Measurements from ENCODE around the gene CERS4. TPM values are rescaled to one million over a fixed set of nuclear protein-coding genes. Genes with fewer than 3 reads are reported as not detected.
A peak's percentile ranks its signal among the peaks of the same experiment; 100 is the strongest.
"Not testable (repeated sequence)": the region's sequence is repeated elsewhere in the genome, so short reads cannot be mapped to it uniquely, and the experiment has no call there.

CERS4 gene
- total RNA-seq, 1 donor from 2014 or later = 50.7 TPM

DNA sequence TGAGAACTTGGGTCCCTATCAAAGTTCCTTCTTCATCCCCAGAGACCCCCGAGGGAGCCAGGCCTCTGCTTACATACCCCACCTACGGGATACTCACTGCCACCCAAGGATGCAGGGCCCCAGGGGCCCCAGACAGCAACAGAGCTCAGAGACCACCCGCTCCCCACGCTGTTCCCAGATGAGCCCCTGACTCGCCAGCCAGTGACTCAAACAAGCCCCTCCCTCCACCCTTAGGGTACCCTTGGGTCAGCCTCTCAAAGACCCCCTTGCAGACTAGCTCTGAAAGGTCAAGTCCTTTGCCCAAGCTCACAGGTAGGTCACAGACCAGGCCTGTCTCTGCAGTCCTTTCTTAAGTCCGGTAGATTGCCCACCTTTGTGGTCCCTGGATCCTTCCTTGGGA lies 53.3 kb downstream of the CERS4 start:
- no peak for DNase-seq

DNA sequence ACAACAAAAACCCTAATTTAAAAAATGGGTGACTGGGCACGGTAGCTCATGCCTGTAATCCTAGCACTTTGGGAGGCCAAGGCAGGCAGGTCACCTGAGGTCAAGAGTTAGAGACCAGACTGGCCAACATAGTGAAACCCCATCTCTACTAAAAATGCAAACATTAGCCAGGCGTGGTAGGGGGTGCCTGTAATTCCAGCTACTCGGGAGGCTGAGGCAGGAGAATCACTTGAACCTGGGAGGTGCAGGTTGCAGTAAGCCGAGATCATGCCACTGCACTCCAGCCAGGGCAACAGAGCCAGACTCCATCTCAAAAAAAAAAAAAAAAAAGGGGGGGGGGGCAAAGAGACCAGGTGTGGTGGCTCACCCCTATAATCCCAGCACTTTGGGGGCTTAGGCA lies 55.1 kb downstream of the CERS4 start:
- DNase-seq = not testable (repeated sequence)

DNA sequence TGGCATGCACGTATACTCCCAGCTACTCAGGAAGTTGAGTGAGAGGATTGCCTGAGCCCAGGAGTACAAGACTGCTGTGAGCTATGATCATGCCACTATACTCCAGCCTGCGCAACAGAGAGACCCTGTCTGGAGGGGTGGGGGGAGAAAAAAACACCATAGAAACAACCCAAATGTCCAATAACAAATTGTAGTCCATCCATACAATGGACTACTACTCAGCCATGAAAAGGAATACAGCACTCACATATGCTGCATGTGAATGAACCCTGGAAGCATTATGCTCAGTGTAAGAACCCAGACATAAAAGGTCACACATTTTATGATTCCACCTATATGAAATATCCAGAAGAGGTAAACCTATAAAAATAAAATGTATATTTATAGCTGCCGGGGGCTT lies 56.7 kb downstream of the CERS4 start:
- no peak for DNase-seq

DNA sequence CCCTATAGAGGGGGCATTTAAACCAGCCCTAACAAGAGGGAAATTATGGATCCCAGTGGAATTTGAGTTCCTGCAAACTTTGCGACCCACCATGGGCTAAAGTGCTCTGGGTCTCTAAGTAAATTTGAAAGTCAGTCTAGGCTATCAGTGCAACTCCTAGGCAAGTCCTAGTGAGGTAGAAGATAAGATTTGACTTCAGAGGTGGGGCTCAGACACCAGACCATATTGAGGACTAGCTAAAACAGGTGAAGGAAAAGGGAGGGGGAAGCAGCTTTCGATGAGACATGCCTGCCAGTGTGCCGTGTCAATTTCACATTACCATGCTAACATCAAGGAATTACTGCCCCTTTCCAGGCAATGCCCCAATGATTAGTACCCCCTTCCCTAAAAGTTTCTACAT lies 60.6 kb downstream of the CERS4 start:
- DNase-seq = no peak

DNA sequence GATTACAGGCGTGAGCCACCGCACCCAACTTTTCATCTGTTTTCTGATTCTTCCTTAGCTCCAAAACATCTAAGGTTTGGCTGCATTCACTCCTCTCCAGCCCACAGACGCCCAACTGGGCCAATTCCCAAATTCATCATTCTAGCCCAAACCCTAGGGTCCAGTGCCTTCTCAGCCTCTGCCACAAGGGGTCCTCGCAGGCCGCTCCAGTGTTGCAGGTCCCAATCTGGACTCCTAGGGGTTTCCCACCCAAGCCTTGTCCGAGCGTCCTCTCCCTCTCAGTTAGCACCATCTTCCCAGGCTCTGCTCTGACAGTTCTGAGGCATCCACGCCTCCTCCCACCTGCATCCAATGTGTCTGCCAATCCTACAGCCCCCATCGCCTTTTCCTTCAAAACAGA lies 67.3 kb downstream of the CERS4 start:
- not testable (repeated sequence) for DNase-seq

DNA sequence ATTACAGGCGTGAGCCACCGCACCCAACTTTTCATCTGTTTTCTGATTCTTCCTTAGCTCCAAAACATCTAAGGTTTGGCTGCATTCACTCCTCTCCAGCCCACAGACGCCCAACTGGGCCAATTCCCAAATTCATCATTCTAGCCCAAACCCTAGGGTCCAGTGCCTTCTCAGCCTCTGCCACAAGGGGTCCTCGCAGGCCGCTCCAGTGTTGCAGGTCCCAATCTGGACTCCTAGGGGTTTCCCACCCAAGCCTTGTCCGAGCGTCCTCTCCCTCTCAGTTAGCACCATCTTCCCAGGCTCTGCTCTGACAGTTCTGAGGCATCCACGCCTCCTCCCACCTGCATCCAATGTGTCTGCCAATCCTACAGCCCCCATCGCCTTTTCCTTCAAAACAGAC lies 82.2 kb downstream of the CERS4 start:
- DNase-seq = not testable (repeated sequence)

DNA sequence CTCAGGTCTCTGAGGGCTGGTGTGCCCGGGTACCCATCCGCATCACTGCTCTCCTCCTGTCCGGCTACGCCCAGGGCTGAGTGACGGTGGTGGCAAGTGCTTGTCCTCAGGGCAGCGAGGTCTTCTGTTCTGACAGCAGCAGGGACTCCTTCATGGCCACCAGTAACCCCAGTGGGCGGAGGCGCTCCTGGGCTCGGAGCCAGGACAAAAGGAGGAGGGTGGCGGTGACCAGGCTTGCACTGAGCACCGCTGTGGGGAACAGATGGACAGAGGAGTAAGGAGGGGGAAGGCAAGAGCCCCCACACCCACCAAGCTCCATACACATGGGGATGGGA lies 93.2 kb downstream of the CERS4 start:
- no peak for DNase-seq

DNA sequence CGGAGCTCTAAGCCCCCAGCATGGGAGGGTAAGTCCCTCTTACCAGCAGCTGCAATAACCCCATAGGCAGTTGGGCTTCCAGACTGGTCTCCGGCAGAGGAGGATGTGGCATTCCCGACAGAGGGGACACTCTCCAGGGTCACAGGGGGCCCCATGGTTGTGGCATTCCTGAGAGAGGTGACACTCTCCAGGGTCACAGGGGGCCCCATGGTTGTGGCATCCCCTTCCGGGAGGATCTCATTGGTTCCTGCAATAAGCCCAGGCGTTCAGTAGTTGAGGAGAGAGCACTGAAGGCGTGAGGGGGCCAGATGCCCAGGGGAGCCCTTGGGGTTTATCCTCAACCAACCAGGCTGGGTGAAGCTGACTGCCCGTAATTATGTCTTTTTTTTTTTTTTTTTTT lies 93.6 kb downstream of the CERS4 start:
- no peak for DNase-seq

DNA sequence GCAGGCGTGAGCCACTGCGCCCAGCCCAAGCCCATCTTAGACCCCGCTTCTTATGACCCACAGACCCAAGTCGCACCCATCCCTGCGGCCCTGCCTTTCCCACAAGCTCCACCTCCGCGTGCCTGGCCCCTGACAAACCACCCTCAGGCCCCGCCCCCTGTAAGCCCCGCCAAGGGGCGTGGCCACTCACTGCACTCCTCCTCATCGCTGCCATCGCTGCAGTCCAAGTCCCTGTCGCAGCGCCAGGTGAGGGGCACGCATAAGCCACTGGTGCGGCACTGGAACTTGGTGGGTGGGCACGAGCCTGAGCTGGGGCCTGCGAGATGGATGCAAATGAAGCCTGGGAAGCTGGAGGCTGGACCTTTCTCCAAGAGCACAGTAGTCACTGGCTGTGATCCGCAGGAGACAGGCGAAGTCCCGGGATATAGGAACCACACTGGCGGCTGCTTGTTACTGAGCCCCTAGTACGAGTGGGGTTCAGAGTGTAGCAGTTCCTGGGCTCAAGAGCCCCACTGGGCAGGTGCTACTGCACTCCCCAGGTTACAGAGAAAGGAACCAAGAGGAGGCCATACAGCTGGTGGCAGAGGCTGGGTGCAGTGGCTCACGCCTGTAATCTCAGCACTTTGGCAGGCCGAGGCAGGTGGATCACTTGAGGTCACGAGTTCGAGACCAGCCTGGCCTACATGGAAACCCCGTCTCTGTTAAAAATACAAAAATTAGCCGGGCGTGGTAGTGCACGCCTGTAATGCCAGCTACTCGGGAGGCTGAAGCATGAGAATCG lies 95.9 kb downstream of the CERS4 start:
- DNase-seq = no peak

DNA sequence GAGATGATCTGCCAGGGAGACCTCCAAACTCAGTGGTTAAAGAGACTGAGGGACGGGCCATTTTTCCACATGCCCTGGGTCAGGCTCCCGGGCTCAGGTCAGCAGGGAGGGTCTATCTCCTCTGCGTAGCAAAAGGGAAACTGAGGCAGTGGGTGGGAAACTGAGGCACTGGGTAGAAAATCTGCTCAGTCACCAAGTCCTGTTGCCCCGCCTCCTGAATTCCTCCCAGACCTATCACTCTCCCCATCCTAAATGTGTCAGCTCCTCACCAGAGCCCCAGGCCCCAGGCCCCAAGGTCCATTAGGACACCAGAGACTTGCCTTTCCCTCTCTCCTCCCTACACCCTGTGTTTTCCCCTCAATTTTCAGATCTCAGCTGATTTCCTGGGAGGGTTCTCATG lies 96.6 kb downstream of the CERS4 start:
- no peak for DNase-seq

DNA sequence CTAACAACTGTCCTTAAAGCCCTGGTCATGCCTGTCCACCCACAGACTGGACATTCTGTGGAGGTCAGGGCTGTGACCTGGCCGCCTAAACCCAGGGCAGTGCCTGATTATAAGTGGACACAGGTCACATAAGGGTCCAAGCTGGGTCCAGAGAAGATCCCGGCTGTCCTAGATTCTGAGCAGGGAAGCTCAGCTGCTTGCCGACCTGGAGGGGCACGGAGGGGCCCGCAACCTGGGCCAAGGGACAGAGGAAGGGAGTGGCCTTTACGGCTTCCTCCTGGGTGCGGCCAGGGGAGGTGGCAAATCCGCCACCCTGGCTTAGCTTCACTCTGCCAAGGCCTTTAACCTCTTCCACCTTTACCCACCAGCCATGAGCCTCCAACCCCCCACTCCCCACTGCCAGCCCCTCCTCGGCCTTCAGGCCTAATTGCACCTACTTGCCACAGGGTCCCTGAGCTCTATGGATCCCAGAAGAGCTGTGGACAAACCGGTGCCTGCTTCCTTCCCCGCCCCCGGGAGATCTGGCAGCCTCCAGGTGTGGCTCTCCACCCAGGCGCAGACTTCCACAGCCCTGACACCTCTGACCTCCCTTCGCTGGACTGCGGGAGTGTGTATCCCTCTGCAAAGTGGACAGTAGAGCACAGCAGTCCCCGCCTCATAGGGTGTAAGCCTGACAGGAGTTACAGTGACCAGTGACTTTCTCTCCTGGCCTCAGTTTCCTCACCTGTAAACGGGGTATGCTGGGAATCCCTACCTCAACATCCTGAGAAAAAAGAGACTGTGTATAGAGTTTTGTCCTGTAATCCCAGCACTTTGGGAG lies 97.3 kb downstream of the CERS4 start:
- DNase-seq = no peak

DNA sequence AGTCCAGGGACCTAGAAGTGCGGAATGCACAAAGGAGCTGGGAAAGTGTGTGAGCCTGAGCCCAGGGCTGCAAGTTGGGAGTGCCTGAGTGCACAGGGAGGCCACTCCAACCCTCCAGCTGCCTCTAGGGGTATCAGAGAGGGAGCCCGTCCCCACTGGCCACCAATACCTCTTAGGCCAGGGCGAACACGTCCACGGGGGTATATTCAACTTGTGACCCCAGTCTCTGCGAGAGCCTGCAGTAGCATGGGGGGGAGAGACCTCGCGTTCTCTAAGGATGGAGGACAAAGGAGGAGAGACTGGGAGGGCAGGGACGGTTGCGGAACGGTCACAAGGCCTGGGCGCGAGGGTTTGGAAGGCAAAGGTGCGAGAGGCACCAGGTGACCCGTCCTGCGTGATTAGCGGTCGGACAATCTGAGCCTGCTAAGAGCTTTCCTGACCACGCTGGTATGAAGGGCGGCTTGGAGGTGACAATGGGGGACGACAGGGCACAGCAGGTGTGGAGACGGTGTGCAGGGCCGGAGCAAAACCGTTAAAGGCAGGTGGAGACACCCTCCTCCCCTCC lies 98.3 kb downstream of the CERS4 start:
- no peak for DNase-seq

DNA sequence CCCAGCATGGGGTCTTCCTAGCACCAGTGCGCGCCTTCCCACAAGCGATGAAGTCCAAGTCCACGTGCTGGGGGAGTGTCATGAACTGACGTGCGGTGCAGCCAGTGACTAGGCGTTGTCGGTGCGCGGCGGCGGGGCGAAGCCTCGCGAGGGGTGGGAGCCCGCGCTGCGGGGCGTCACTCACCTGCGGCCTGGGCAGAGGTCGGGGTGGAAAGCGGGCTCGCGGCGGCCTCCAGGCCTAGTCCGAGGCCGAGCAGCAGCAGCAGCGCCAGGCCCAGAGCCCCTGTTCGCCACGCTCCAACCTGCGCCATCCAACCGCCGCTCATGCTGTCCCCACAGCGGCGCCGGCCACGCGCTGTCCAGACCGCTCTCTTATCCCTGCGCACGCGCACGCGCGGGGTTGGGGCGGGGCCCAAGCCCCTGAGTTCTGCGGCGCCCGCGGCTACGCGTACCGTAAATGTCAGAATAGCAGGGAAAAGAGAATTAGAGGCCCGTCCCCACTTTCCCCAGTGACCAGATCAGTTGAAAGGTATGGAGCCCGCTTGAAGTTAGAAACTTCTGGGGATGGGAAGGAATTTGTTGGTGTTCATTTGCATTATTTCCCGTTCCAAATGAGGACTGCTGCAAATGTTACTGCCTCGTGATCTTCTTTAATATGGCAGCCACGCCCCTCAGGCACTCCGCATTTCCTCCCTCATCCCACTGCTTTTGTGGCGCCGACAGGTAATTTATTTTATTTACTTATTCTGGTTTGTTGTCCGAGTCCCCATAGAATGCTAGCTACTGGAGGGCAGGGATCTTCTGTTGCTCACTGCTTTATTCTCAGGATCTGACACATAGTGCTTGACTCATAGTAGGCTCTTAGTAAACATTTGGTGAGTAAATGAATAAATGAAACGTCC lies 99.0 kb downstream of the CERS4 start, which contains the start of gene CD320:
Gene CD320 (minus strand): TSS at position 394 of the 902 bp plus-strand sequence. CDS start 68 bp downstream, at position 326.
- peak; percentile 87 for DNase-seq

DNA sequence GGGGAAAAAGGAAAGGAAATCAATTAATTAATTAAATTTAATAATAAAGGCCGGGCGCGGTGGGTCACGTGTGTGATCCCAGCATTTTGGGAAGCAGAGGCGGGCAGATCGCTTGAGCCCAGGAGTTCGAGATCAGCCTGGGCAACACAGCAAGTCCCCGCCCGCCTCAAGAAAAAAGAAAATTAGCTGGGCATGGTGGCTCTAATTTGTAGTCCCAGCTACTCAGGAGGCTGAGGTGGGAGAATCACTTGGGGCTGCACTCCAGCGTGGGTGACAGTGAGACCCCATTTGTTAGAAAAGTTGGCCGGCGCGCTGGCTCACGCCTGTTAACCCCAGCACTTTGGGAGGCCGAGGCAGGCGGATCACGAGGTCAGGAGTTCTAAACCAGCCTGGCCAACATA lies 99.7 kb downstream of the CERS4 start:
- no peak for DNase-seq

DNA sequence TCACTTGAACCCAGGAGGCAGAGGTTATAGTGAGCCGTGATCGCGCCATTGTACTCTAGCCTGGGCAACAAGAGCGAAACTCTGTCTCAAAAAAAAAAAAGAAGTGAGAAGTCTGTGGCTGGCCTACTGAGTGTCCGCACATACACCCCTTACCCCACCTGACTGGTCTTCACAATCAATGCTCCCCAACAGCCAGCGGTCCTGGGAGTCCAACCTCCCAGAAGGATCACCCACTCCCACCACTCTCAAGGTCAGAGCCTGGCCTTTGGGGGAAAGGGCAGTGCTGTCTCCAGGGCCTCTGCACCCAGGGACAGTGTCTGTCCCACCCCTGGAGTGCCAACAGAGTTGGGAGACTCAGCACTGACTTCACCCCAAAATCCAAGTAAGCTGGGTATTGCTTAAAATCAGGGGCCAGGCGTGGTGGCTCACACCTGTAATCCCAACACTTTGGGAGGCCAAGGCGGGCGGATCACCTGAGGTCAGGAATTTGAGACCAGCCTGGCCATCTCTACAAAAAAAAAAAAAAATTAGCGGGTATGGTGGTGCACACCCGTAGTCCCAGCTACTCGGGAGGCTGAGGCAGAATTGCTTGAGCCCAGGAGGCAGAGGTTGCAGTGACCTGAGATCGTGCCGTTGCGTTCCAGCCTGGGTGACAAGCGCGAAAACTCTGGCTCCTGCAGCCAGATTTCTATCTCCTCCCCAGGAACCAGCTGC lies 101.3 kb downstream of the CERS4 start:
- DNase-seq = no peak

DNA sequence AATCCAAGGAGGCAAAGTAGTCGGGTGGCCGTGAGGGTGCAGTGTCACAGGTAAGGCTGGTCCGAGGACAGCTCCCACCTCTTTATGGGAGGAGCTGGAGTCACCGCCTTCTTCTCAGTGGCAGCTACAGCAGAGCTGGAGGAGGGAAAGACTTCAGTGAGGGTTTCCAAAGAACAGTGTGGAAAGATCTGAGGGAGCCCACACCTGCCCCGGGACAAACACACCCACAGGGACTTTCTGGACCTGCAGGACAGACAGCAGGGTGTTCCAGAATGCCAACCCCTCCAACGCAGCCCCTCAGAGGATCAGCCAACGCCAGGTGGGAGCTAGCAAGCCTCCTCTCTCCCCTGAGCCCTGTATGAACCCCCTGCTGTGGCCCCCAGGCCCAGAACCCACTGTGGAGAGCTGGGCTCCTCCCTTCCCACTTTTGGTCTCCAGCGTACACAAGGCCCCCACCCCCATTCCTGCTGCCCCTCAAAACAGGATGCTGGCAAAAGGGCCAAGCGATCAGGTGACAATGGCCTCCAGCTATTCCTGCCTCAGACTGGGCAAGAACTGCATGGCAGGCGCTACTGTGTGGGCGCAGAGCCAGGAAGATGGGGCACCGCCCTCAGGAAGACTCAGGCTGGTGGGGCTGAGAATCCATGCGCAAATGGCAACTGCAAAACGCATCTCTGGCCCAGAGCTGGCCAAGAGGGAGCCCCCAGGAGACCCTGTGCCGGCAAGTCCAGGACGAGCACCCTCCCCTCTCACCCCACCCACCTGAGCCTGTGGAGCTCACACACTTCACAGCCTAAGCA lies 102.5 kb downstream of the CERS4 start:
- DNase-seq = no peak
